Measurements from ENCODE around the gene LPP. TPM values are rescaled to one million over a fixed set of nuclear protein-coding genes. Genes with fewer than 3 reads are reported as not detected.

Gene LPP
- polyA plus RNA-seq, 1 donor (not counting 4 experiments of a cell fraction or from before 2014, with no cell fraction given) = 16.0 TPM

GRCh38 chr3:188667926-188668325 is 514.0 kb downstream of the LPP start:
- no peaks in the 10 kb centered on the region for H3K9me1 ChIP-seq (ENCODE audit: control insufficient read depth, extremely low read depth, insufficient read depth, low read length)
- FAIRE-seq = no peak

GRCh38 chr3:188670446-188670845 is 516.5 kb downstream of the LPP start:
- no peak for TF ChIP-seq EZH2 (IDR thresholded peaks at IDR 0.05; ENCODE audit: low read length)
- TF ChIP-seq CTCF (optimal IDR thresholded peaks at IDR 0.05 in 1 of 3, IDR thresholded peaks at IDR 0.05 in 1 of 3, conservative IDR thresholded peaks at IDR 0.05 in 1 of 3; ENCODE audit: extremely low read depth in 1 of 3, insufficient read depth in 2 of 3, low read length in 3 of 3) = no peak
- H3K27ac ChIP-seq (ENCODE audit: control insufficient read depth, insufficient read depth, low read length) = no peak overlapping the region
- no peaks in the 10 kb centered on the region for H3K27me3 ChIP-seq (ENCODE audit: control insufficient read depth, extremely low read depth, insufficient read depth, low read length)
- H2AFZ ChIP-seq (ENCODE audit: control insufficient read depth, low read length) = no peak overlapping the region
- no peak for FAIRE-seq
- no peaks in the 10 kb centered on the region for H3K79me2 ChIP-seq (ENCODE audit: control insufficient read depth, insufficient read depth, low read length)
- H3K4me2 ChIP-seq (ENCODE audit: control insufficient read depth, extremely low read depth, insufficient read depth, low read depth, low read length) = no peak overlapping the region
- no peaks in the 10 kb centered on the region for H3K36me3 ChIP-seq (ENCODE audit: control insufficient read depth in 2 of 2, extremely low read depth in 1 of 2, insufficient read depth in 2 of 2, low read length in 2 of 2)
- peaks cover 39% of the 10 kb centered on the region for H3K4me1 ChIP-seq (ENCODE audit: control insufficient read depth, extremely low read depth, insufficient read depth, low read length)
- no peak for DNase-seq (ENCODE audit: low read depth, low spot score)
- no peaks in the 10 kb centered on the region for H3K9me3 ChIP-seq (ENCODE audit: control insufficient read depth, low read depth, low read length)
- H3K9ac ChIP-seq (ENCODE audit: control insufficient read depth, extremely low read depth, insufficient read depth, low read length) = no peak overlapping the region
- H4K20me1 ChIP-seq (ENCODE audit: control insufficient read depth, extremely low read depth, insufficient read depth, low read length) = no peaks in the 10 kb centered on the region
- dilution Hi-C loops (cut with MboI; ENCODE audit: extremely low pct_ligation_motif_present, low sequenced_read_pairs) = no loop called here
- no peaks in the 10 kb centered on the region for H3K9me1 ChIP-seq (ENCODE audit: control insufficient read depth, extremely low read depth, insufficient read depth, low read length)
- no peak overlapping the region for H3K4me3 ChIP-seq (ENCODE audit: control insufficient read depth in 2 of 3, extremely low read depth in 1 of 3, insufficient read depth in 2 of 3, low read depth in 1 of 3, low read length in 3 of 3)

More at GRCh38 chr3:188667926-188668325, 514.0 kb downstream of the LPP start:
- Histone ChIP-seq H3K79me2 (ENCODE audit: control insufficient read depth, insufficient read depth, low read length) (no peaks in the 10 kb centered on the region), H3K4me3 (ENCODE audit: control insufficient read depth in 2 of 3, extremely low read depth in 1 of 3, insufficient read depth in 2 of 3, low read depth in 1 of 3, low read length in 3 of 3) (no peak overlapping the region), H3K4me1 (ENCODE audit: control insufficient read depth, extremely low read depth, insufficient read depth, low read length) (peaks cover 19% of the 10 kb centered on the region), H3K27me3 (ENCODE audit: control insufficient read depth, extremely low read depth, insufficient read depth, low read length) (no peaks in the 10 kb centered on the region), H3K4me2 (ENCODE audit: control insufficient read depth, extremely low read depth, insufficient read depth, low read depth, low read length) (no peak overlapping the region), H3K36me3 (ENCODE audit: control insufficient read depth in 2 of 2, extremely low read depth in 1 of 2, insufficient read depth in 2 of 2, low read length in 2 of 2) (no peaks in the 10 kb centered on the region), H2AFZ (ENCODE audit: control insufficient read depth, low read length) (no peak overlapping the region), H3K9me3 (ENCODE audit: control insufficient read depth, low read depth, low read length) (no peaks in the 10 kb centered on the region), H4K20me1 (ENCODE audit: control insufficient read depth, extremely low read depth, insufficient read depth, low read length) (no peaks in the 10 kb centered on the region), H3K9ac (ENCODE audit: control insufficient read depth, extremely low read depth, insufficient read depth, low read length) (no peak overlapping the region), H3K27ac (ENCODE audit: control insufficient read depth, insufficient read depth, low read length) (no peak overlapping the region)
- TF ChIP-seq EZH2 (IDR thresholded peaks at IDR 0.05; ENCODE audit: low read length) (no peak), CTCF (optimal IDR thresholded peaks at IDR 0.05 in 1 of 3, IDR thresholded peaks at IDR 0.05 in 1 of 3, conservative IDR thresholded peaks at IDR 0.05 in 1 of 3; ENCODE audit: extremely low read depth in 1 of 3, insufficient read depth in 2 of 3, low read length in 3 of 3) (no peak)
- DNase-seq (ENCODE audit: low read depth, low spot score) = no peak
- dilution Hi-C loops (cut with MboI; ENCODE audit: extremely low pct_ligation_motif_present, low sequenced_read_pairs) = no loop called here

All from keratinocyte (primary cell).